Psoas muscle (tissue), 8 donors: ENCODE data around the gene FKBP6. TPM values are rescaled to one million over a fixed set of nuclear protein-coding genes. Genes with fewer than 3 reads are reported as not detected.

Experiments
- ATAC-seq, 4 donors: fragments of 200-7000 bp; cut with Tn5 transposase; one replicate each; pipeline ENCODE4 v1.9.1; 2020; ENCODE audit warnings: moderate library complexity in 3 of 4, mild to moderate bottlenecking in 2 of 4
- DNase-seq, 2 donors: peaks; one replicate each; pipeline ENCODE4 v3.0.0-alpha.2; 2020
- H3K27ac ChIP-seq: fragments of 200-600 bp; one replicate; pipeline ENCODE4 v1.8.0; 2022
- H3K27me3 ChIP-seq, 3 donors: fragments of 200-600 bp in 1 of 3; one replicate each; pipeline versions ENCODE4 v1.6.1 to v1.8.0; 2013 to 2022; ENCODE audit warnings: low read length in 2 of 3, mild to moderate bottlenecking in 2 of 3, moderate library complexity in 1 of 3; ENCODE audit not compliant: insufficient read depth in 3 of 3
- H3K36me3 ChIP-seq, 2 donors: fragments of 200-600 bp in 1 of 2; one replicate each; pipeline versions ENCODE4 v1.6.1 to v1.8.0; 2013 to 2022; ENCODE audit warnings: low read depth in 1 of 2, mild to moderate bottlenecking in 1 of 2, moderate library complexity in 1 of 2; ENCODE audit not compliant: insufficient read depth in 1 of 2
- H3K4me1 ChIP-seq: fragments of 200-600 bp; one replicate; pipeline ENCODE4 v1.8.0; 2022
- H3K4me3 ChIP-seq: fragments of 200-600 bp; one replicate; pipeline ENCODE4 v1.8.0; 2022; ENCODE audit warnings: mild to moderate bottlenecking
- H3K9me3 ChIP-seq: fragments of 200-600 bp; one replicate; pipeline ENCODE4 v1.8.0; 2022
- WGBS, 3 donors: extraction: QIAGEN DNeasy Blood & Tissue Kit; methylation state at CpG; one replicate each; pipeline versions ENCODE4 v1.1.6 to v1.1.7; 2013; 5-methylcytosine and 5-hydroxymethylcytosine counted together
- intact Hi-C, 2 donors: fragments of 100-400 bp; cut with DNase I; formaldehyde crosslinking; loops; one replicate each; pipeline versions ENCODE4 v1.11.0 to v1.14.2; 2022
- polyA plus RNA-seq, 3 donors: library from polyadenylated mRNA; stranded (reverse); fragments of 200-250 nt; gene quantifications; one replicate each; pipeline ENCODE4 v1.2.3, GENCODE V29; 2013
- total RNA-seq, 4 donors: library from RNA; stranded (reverse); fragmentation: NEBNext Ultra II Directional in 2 of 4; extraction: Animal tissue kit (Norgen Biotek cat#: 25700) in 2 of 4; gene quantifications; one replicate each; pipeline versions ENCODE4 v1.2.1 to v1.2.4, GENCODE V29; 2021 to 2023
- TF ChIP-seq, protein P1 (sequence below): fragments of 200-600 bp; IDR thresholded peaks from one replicate; pipeline ENCODE4 v1.8.0; 2022; ENCODE audit warnings: antibody characterized with exemption
- donor health status: healthy with polysubstance abuse.
- donor health status: DM: no; HTN: no; CAD: no; lungs with moderate emphysema.
- donor health status: Bipolar disorder and iron deficiency.
- donor health status: healthy.
- donor health status: DM: yes; HTN: yes; CAD: no.
- donor health status: DM: no; HTN: no; CAD: no.
- donor health status: DM: no; HTN: no; CAD: no.
- donor health status: DM: yes; HTN: yes; CAD: no.

FKBP6 gene
- total and polyA plus RNA-seq, 7 donors = not detected

DNA sequence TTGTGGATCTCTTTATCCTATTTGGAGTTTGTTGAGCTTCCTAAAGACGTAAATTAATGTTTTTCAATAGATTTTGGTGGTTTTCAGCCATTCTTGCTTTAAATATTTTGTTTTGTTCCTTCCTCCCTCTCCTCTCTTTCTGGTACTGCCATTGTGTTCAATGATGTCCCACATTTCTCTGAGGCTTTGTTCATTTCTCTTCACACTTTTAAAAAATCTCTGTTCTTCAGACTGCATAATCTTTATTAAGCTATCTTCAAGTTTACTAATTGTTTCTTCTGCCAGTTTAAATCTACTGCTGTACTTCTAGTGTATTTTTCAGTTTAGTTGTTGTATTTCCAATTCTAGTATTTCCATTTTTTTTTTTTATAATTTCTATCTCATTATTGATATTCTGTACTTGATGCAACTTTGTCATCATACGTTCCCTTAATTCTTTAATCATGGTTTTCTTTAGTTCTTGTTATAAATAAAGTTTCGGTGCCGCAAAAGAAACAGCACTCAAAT lies 60.0 kb downstream of the FKBP6 start:
- no peaks in the 10 kb centered on the region for H3K27me3 ChIP-seq
- intact Hi-C loops = no loop called here
- WGBS, 3 donors = 86 to 91% (median 90%) methylated on average over 4 of the region's 4 CpGs
- no peak overlapping the region for H3K4me3 ChIP-seq
- TF ChIP-seq, protein P1, sequence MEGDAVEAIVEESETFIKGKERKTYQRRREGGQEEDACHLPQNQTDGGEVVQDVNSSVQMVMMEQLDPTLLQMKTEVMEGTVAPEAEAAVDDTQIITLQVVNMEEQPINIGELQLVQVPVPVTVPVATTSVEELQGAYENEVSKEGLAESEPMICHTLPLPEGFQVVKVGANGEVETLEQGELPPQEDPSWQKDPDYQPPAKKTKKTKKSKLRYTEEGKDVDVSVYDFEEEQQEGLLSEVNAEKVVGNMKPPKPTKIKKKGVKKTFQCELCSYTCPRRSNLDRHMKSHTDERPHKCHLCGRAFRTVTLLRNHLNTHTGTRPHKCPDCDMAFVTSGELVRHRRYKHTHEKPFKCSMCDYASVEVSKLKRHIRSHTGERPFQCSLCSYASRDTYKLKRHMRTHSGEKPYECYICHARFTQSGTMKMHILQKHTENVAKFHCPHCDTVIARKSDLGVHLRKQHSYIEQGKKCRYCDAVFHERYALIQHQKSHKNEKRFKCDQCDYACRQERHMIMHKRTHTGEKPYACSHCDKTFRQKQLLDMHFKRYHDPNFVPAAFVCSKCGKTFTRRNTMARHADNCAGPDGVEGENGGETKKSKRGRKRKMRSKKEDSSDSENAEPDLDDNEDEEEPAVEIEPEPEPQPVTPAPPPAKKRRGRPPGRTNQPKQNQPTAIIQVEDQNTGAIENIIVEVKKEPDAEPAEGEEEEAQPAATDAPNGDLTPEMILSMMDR = no peak
- H3K27ac ChIP-seq = no peak overlapping the region
- no peaks in the 10 kb centered on the region for H3K36me3 ChIP-seq
- peaks cover 19% of the 10 kb centered on the region for H3K9me3 ChIP-seq
- ATAC-seq (no peak), DNase-seq (no peak)
- H3K4me1 ChIP-seq = no peaks in the 10 kb centered on the region

DNA sequence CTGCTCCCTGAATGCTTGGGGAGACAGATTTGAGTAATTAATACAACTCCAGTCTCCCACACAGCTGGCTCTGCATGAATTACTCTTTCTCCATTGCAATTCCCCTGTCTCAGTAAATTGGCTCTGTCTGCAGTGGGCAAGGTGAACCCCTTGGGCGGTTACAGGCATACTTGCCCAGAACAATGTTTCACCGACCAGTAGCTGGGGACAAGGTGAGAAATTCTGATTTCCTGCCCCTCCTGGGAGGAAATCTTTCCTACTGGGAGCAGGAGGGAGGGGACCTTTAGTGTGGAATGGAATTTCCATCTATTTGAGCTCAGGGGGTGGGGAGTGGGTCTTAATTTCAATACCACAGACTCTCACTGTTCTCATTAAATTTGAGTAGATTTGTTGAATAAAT lies 63.4 kb downstream of the FKBP6 start:
- TF ChIP-seq, protein P1 = no peak
- Histone ChIP-seq H3K4me1 (peaks cover 7% of the 10 kb centered on the region), H3K9me3 (peaks cover 19% of the 10 kb centered on the region), H3K27me3 (no peaks in the 10 kb centered on the region), H3K27ac (no peak overlapping the region), H3K4me3 (no peak overlapping the region), H3K36me3 (no peaks in the 10 kb centered on the region)
- ATAC-seq (no peak), DNase-seq (no peak)
- intact Hi-C loops = loop anchor here in 1 of 2 donors (5.0 kb wide), 1 partner anchor 41 kb away; the partner anchor contains the start of gene FZD9
- 47 to 62% (median 56%) methylated on average over 2 of the region's 2 CpGs for WGBS, 3 donors

DNA sequence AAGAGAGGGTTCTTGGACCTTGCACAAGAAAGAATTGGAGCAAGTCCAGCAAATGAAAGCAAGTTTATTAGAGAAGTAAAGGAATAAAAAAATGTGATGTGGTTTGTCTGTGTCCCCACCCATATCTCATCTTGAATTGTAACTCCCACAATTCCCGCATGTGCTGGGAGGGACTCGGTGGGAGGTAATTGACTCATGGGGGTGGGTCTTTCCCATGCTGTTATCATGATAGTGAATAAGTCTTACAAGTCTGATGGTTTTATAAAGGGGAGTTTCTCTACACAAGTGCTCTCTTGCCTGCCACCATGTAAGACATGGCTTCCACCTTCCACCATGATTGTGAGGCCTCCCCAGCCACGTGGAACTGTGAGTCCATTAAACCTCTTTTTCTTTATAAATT lies 66.5 kb downstream of the FKBP6 start:
- ATAC-seq = no peak

DNA sequence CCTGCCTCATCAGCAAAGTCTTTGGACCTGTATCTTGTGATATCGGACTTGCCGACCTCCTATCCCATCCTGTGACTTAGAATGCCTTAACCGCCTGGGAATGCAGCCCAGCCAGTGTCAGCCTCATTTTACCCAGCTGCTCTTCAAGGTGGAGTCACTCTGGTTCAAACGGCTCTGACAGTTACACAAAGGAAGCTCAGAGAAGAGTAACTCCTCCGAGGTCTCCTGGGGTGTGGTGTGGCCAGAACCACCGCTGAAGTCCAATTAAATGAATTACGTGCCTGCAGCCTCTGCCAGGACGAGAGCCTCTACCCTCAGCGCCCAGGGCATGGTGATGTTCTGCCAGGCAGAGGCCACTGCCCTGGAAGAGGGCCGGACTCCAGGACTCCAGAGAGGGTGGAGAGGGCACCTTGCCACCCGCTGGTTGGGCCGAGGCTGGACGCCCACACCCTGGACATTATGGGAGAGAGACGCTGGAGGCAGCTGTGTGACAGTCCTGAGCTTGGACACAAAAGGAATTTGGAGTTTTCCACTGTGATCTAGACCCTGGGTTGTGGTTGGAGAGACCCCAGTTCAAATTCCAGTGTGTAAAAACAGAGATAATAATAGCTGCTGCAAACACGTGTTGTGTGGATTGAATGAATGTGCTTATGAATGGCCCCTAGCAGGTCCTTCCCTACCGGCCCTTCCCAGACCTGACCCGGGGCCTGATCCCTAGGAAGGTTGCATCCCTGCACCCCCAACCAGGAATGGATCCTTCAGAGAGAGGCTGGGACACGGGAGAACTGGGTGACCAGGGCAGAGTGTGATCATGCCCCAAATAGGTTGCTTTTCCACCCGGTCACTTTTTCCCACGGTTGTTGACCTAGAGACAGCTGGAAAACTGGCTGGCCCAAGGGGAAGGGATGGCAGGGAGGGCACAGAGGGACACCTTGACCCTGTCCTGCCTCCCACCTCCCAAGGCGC lies 67.9 kb downstream of the FKBP6 start:
- DNase-seq (peak; percentile 41 to 80), ATAC-seq (peak; percentile 29 to 71 (median 53))
- no peaks in the 10 kb centered on the region for H3K36me3 ChIP-seq
- H3K27me3 ChIP-seq = no peaks in the 10 kb centered on the region
- H3K27ac ChIP-seq = peak overlapping the region; percentile 73
- peak overlapping the region; percentile 68 for H3K4me3 ChIP-seq
- intact Hi-C loops = loop anchor here (5.0 kb wide), 4 partner anchors 36 to 54 kb away; partner anchors contain the start of gene FZD9 (in 1 of the 2)
- peaks cover 20% of the 10 kb centered on the region for H3K4me1 ChIP-seq
- H3K9me3 ChIP-seq = no peaks in the 10 kb centered on the region
- TF ChIP-seq, protein P1 = no peak
- 24 to 33% (median 27%) methylated on average over 21 of the region's 21 CpGs for WGBS, 3 donors

More for the DNA sequence above, 66.5 kb downstream of the FKBP6 start:
- intact Hi-C loops = loop anchor here in 1 of 2 donors (5.0 kb wide), 1 partner anchor 38 kb away; the partner anchor contains the start of gene FZD9
- Histone ChIP-seq H3K27me3 (no peaks in the 10 kb centered on the region), H3K27ac (no peak overlapping the region), H3K36me3 (no peaks in the 10 kb centered on the region), H3K4me1 (peaks cover 20% of the 10 kb centered on the region), H3K4me3 (no peak overlapping the region), H3K9me3 (peaks cover 2% of the 10 kb centered on the region)
- TF ChIP-seq, protein P1 = no peak
- no peak for DNase-seq
- 68 to 81% (median 69%) methylated on average over 3 of the region's 3 CpGs for WGBS, 3 donors
